H9 (cell line): Measurements from ENCODE around the gene ALAD. TPM values are rescaled to one million over a fixed set of nuclear protein-coding genes. Genes with fewer than 3 reads are reported as not detected.

Source experiments
- DNase-seq: peaks from one replicate; pipeline ENCODE4 v3.0.0-alpha.2; 2017
- H2AFZ ChIP-seq: one replicate; pipeline ENCODE4 v1.6.1; 2013; ENCODE audit warnings: mild to moderate bottlenecking, low read length, control low read depth, moderate library complexity
- H2AK5ac ChIP-seq: 2 replicates; pipeline ENCODE4 v1.6.1; 2013; ENCODE audit warnings: low read length, control low read depth, mixed read lengths; ENCODE audit not compliant: insufficient read length
- H2BK120ac ChIP-seq: one replicate; pipeline ENCODE4 v1.6.1; 2013; ENCODE audit warnings: low read depth, mild to moderate bottlenecking, low read length, control low read depth, inconsistent platforms; ENCODE audit not compliant: poor library complexity, severe bottlenecking
- H2BK12ac ChIP-seq: 2 replicates; pipeline ENCODE4 v1.6.1; 2013; ENCODE audit warnings: low read length, control low read depth, mixed read lengths, low read depth; ENCODE audit not compliant: insufficient read length
- H2BK15ac ChIP-seq: 2 replicates; pipeline ENCODE4 v1.6.1; 2013; ENCODE audit warnings: low read depth, low read length, control low read depth
- H2BK20ac ChIP-seq: one replicate; pipeline ENCODE4 v1.6.1; 2013; ENCODE audit warnings: low read depth, mild to moderate bottlenecking, low read length, control low read depth, inconsistent platforms; ENCODE audit not compliant: poor library complexity, severe bottlenecking
- H2BK5ac ChIP-seq: 2 replicates; pipeline ENCODE4 v1.6.1; 2013; ENCODE audit warnings: low read length, control low read depth, mixed read lengths; ENCODE audit not compliant: insufficient read length
- H3K14ac ChIP-seq: 2 replicates; pipeline ENCODE4 v1.6.1; 2013; ENCODE audit warnings: low read length, control low read depth; ENCODE audit not compliant: insufficient read depth
- H3K18ac ChIP-seq: 2 replicates; pipeline ENCODE4 v1.6.1; 2013; ENCODE audit warnings: low read depth, mild to moderate bottlenecking, mixed read lengths, low read length, control low read depth; ENCODE audit not compliant: insufficient read length
- H3K23ac ChIP-seq: 2 replicates; pipeline ENCODE4 v1.6.1; 2013; ENCODE audit warnings: low read length, control low read depth, mixed read lengths, low read depth; ENCODE audit not compliant: insufficient read length
- H3K23me2 ChIP-seq: 2 replicates; pipeline ENCODE4 v1.6.1; 2013; ENCODE audit warnings: low read depth, mild to moderate bottlenecking, mixed read lengths, low read length, control low read depth; ENCODE audit not compliant: insufficient read length, poor library complexity, severe bottlenecking
- H3K27ac ChIP-seq: 2 replicates; pipeline ENCODE4 v1.5.1; 2013; ENCODE audit warnings: low read length, control low read depth, mixed read lengths, low read depth; ENCODE audit not compliant: insufficient read length
- H3K27me3 ChIP-seq: 2 replicates; pipeline ENCODE4 v1.6.1; 2013; ENCODE audit warnings: low read length, control low read depth, inconsistent platforms; ENCODE audit not compliant: insufficient read depth
- H3K4ac ChIP-seq: 2 replicates; pipeline ENCODE4 v1.6.1; 2013; ENCODE audit warnings: low read depth, mild to moderate bottlenecking, control low read depth, inconsistent platforms, low read length, moderate library complexity
- H3K4me1 ChIP-seq: 2 replicates; pipeline ENCODE4 v1.6.1; 2013; ENCODE audit warnings: low read length, control low read depth, inconsistent platforms; ENCODE audit not compliant: insufficient read depth
- H3K4me2 ChIP-seq: 2 replicates; pipeline ENCODE4 v1.6.1; 2013; ENCODE audit warnings: low read length, control low read depth, mixed read lengths; ENCODE audit not compliant: insufficient read length, insufficient read depth
- H3K56ac ChIP-seq: 2 replicates; pipeline ENCODE4 v1.6.1; 2013; ENCODE audit warnings: low read depth, mild to moderate bottlenecking, mixed read lengths, low read length, control low read depth; ENCODE audit not compliant: insufficient read length
- H3K79me1 ChIP-seq: 2 replicates; pipeline ENCODE4 v1.6.1; 2013; ENCODE audit warnings: low read depth, mild to moderate bottlenecking, moderate library complexity, low read length, control low read depth, inconsistent platforms; ENCODE audit not compliant: insufficient read depth, poor library complexity, severe bottlenecking
- H3K79me2 ChIP-seq: 2 replicates; pipeline ENCODE4 v1.6.1; 2013; ENCODE audit warnings: low read length, control low read depth, inconsistent platforms; ENCODE audit not compliant: insufficient read depth
- H3K9ac ChIP-seq: 2 replicates; pipeline ENCODE4 v1.6.1; 2013; ENCODE audit warnings: low read length, control low read depth, mixed read lengths; ENCODE audit not compliant: insufficient read length; ENCODE audit errors: extremely low read depth
- H3K9me3 ChIP-seq: one replicate; pipeline ENCODE4 v1.6.1; 2013; ENCODE audit warnings: low read depth, low read length, inconsistent platforms; ENCODE audit not compliant: control insufficient read depth
- H3T11ph ChIP-seq: one replicate; pipeline ENCODE4 v1.6.1; 2013; ENCODE audit warnings: mild to moderate bottlenecking, low read length, control low read depth, inconsistent platforms
- H4K20me1 ChIP-seq: one replicate; pipeline ENCODE4 v1.6.1; 2013; ENCODE audit not compliant: control insufficient read depth, insufficient read length, insufficient read depth
- H4K5ac ChIP-seq: 2 replicates; pipeline ENCODE4 v1.6.1; 2013; ENCODE audit warnings: low read depth, mild to moderate bottlenecking, mixed read lengths, low read length, control low read depth; ENCODE audit not compliant: insufficient read length
- H4K8ac ChIP-seq: replicated peaks from 2 replicates; pipeline ENCODE4 v1.6.1; 2013; ENCODE audit warnings: low read length, control low read depth, mixed read lengths, low read depth; ENCODE audit not compliant: insufficient read length
- H4K91ac ChIP-seq: 2 replicates; pipeline ENCODE4 v1.6.1; 2013; ENCODE audit warnings: low read depth, mild to moderate bottlenecking, moderate library complexity, mixed read lengths, low read length, control low read depth; ENCODE audit not compliant: insufficient read length
- H3K27ac Mint-ChIP-seq, 3 experiments: 2 replicates in 2 of 3; 3 replicates in 1 of 3; pipeline ENCODE4 v1.8.0; 2020 to 2021; ENCODE audit warnings: mixed read lengths in 3 of 3, mild to moderate bottlenecking in 1 of 3, moderate library complexity in 1 of 3
- H3K27me3 Mint-ChIP-seq: 2 replicates; pipeline ENCODE4 v1.8.0; 2021; ENCODE audit warnings: low read depth, mild to moderate bottlenecking, moderate library complexity, mixed read lengths
- H3K36me3 Mint-ChIP-seq, 3 experiments: 2 replicates in 2 of 3; 3 replicates in 1 of 3; pipeline ENCODE4 v1.8.0; 2020 to 2021; ENCODE audit warnings: low read depth in 3 of 3, mixed read lengths in 3 of 3; ENCODE audit not compliant: insufficient read depth in 1 of 3
- H3K4me1 Mint-ChIP-seq, 2 experiments: 2 replicates each; pipeline ENCODE4 v1.8.0; 2020; ENCODE audit warnings: mixed read lengths in 2 of 2
- H3K4me3 Mint-ChIP-seq, 2 experiments: 2 replicates in 1 of 2; 3 replicates in 1 of 2; pipeline ENCODE4 v1.8.0; 2020 to 2021; ENCODE audit warnings: mild to moderate bottlenecking in 2 of 2, mixed read lengths in 2 of 2, moderate library complexity in 1 of 2
- H3K9me3 Mint-ChIP-seq, 2 experiments: 2 replicates in 1 of 2; 3 replicates in 1 of 2; pipeline ENCODE4 v1.8.0; 2020; ENCODE audit warnings: mild to moderate bottlenecking in 2 of 2, mixed read lengths in 2 of 2, moderate library complexity in 1 of 2
- WGBS: extraction: QIAGEN DNeasy Blood & Tissue Kit; methylation state at CpG from one replicate; pipeline ENCODE4 v1.1.7; 2013; ENCODE audit warnings: missing lambda C conversion rate, low lambda C conversion rate, mixed read lengths; ENCODE audit not compliant: insufficient read length; ENCODE audit errors: extremely low coverage; 5-methylcytosine and 5-hydroxymethylcytosine counted together
- total RNA-seq: library from RNA; stranded (reverse); gene quantifications from 2 replicates; pipeline ENCODE4 v1.2.1, GENCODE V29; 2021
- TF ChIP-seq, protein P1 (sequence below): fragments of 200-600 bp; sonication (generic); conservative IDR thresholded peaks from 3 replicates; pipeline ENCODE4 v1.8.0; 2021; ENCODE audit warnings: antibody characterized with exemption, mild to moderate bottlenecking

Gene ALAD
- total RNA-seq, 1 experiment from 2014 or later, result 13.2 TPM

DNA sequence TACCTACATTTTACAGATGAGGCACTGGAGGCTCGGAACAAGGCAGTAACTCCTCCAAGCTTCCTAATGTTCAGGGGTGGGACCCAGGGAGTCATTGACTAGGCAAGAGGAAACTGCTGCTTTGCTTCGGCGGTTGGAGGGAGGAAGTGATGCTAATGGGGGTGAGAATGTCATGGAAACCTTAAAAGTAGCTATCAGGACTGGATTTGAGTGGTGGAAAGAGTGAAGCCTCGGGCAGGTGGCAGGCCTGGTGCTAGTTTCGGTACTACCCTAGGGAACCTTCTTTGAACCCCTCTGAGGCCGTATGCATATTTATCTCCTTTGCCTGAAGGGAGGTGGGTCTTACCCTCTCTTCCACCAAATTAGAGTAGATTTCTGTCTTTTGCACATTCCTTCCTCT lies 50.1 kb downstream of the ALAD start:
- Histone ChIP-seq H3K27ac (no peak overlapping the region), H4K5ac (no peak overlapping the region), H3K27me3 (no peaks in the 10 kb centered on the region), H3K4ac (no peak overlapping the region), H3K56ac (no peak overlapping the region), H3K18ac (no peak overlapping the region), H3K23ac (no peak overlapping the region), H2BK5ac (no peak overlapping the region), H2BK12ac (no peak overlapping the region), H2BK120ac (no peak overlapping the region), H4K20me1 (no peaks in the 10 kb centered on the region), H3K4me2 (no peak overlapping the region), H3K23me2 (peaks cover 9% of the 10 kb centered on the region), H2AFZ (no peak overlapping the region), H3K79me2 (no peaks in the 10 kb centered on the region), H3K79me1 (no peaks in the 10 kb centered on the region), H3K14ac (no peak overlapping the region), H3T11ph (no peak overlapping the region), H2BK20ac (no peak overlapping the region), H2BK15ac (no peak overlapping the region), H3K9ac (no peak overlapping the region), H3K9me3 (no peaks in the 10 kb centered on the region), H4K8ac (no peak overlapping the region), H4K91ac (no peak overlapping the region), H3K4me1 (peaks cover 2% of the 10 kb centered on the region; the same call in 1 of the 2 replicates), H2AK5ac (no peak overlapping the region)
- no peak overlapping the region for H3K27ac Mint-ChIP-seq
- DNase-seq, result no peak
- peak overlapping the region; percentile 77 to 89; a peak in 3 of 5 replicates for H3K4me3 Mint-ChIP-seq
- H3K27me3 Mint-ChIP-seq, result peaks cover 43% of the 10 kb centered on the region
- TF ChIP-seq, protein P1, sequence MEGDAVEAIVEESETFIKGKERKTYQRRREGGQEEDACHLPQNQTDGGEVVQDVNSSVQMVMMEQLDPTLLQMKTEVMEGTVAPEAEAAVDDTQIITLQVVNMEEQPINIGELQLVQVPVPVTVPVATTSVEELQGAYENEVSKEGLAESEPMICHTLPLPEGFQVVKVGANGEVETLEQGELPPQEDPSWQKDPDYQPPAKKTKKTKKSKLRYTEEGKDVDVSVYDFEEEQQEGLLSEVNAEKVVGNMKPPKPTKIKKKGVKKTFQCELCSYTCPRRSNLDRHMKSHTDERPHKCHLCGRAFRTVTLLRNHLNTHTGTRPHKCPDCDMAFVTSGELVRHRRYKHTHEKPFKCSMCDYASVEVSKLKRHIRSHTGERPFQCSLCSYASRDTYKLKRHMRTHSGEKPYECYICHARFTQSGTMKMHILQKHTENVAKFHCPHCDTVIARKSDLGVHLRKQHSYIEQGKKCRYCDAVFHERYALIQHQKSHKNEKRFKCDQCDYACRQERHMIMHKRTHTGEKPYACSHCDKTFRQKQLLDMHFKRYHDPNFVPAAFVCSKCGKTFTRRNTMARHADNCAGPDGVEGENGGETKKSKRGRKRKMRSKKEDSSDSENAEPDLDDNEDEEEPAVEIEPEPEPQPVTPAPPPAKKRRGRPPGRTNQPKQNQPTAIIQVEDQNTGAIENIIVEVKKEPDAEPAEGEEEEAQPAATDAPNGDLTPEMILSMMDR, result no peak
- peaks cover 20 to 21% of the 10 kb centered on the region in 2 experiments for H3K4me1 Mint-ChIP-seq
- WGBS, result no CpG with 5 or more reads among the region's 6 CpGs
- H3K9me3 Mint-ChIP-seq, result no peaks in the 10 kb centered on the region
- H3K36me3 Mint-ChIP-seq, result no peaks in the 10 kb centered on the region; a peak in 1 of 7 replicates
